HG02852 (cell line): ENCODE results near the gene MCM10.

Experiments used
- ATAC-seq: cut with Tn5 transposase; IDR thresholded peaks from one replicate; pipeline ENCODE4 v1.9.1; 2021; ENCODE audit warnings: mild to moderate bottlenecking, moderate library complexity; ENCODE audit not compliant: unreplicated experiment

MCM10 gene

GRCh38 chr10:13163859-13164258 lies 2.5 kb downstream of the MCM10 start:
- no peak for ATAC-seq

- no peak for ATAC-seq
Measured at GRCh38 chr10:13165177-13165576, 3.8 kb downstream of the MCM10 start.

- no peak for ATAC-seq
Measured at GRCh38 chr10:13167568-13167967, 6.2 kb downstream of the MCM10 start.

- no peak for ATAC-seq
Measured at GRCh38 chr10:13168781-13169180, 7.4 kb downstream of the MCM10 start.

GRCh38 chr10:13173616-13174015 lies 12.3 kb downstream of the MCM10 start:
- no peak for ATAC-seq

GRCh38 chr10:13180788-13181187 lies 19.4 kb downstream of the MCM10 start:
- peak; percentile 61 for ATAC-seq

GRCh38 chr10:13182424-13182823 lies 21.1 kb downstream of the MCM10 start:
- no peak for ATAC-seq

- ATAC-seq, result peak; percentile 68
Measured at GRCh38 chr10:13183625-13184024, 22.3 kb downstream of the MCM10 start.

GRCh38 chr10:13184276-13184675 lies 22.9 kb downstream of the MCM10 start:
- no peak for ATAC-seq

- no peak for ATAC-seq
Measured at GRCh38 chr10:13184730-13185514, 23.6 kb downstream of the MCM10 start.

GRCh38 chr10:13187135-13187534 lies 25.8 kb downstream of the MCM10 start:
- no peak for ATAC-seq

- ATAC-seq, result no peak
Measured at GRCh38 chr10:13188593-13188992, 27.2 kb downstream of the MCM10 start.

- ATAC-seq, result no peak
Measured at GRCh38 chr10:13189961-13190360, 28.6 kb downstream of the MCM10 start.

- ATAC-seq, result no peak
Measured at GRCh38 chr10:13190816-13191215, 29.5 kb downstream of the MCM10 start.

- no peak for ATAC-seq
Measured at GRCh38 chr10:13191362-13191761, 30.0 kb downstream of the MCM10 start.

- ATAC-seq, result no peak
Measured at GRCh38 chr10:13193637-13194036, 32.3 kb downstream of the MCM10 start.

- no peak for ATAC-seq
Measured at GRCh38 chr10:13195016-13195415, 33.7 kb downstream of the MCM10 start.

- no peak for ATAC-seq
Measured at GRCh38 chr10:13201132-13201531, 39.8 kb downstream of the MCM10 start.

- no peak for ATAC-seq
Measured at GRCh38 chr10:13206091-13206490, 44.7 kb downstream of the MCM10 start.

- ATAC-seq, result no peak
Measured at GRCh38 chr10:13206546-13207443, 45.4 kb downstream of the MCM10 start.

- ATAC-seq, result no peak
Measured at GRCh38 chr10:13213163-13213562, 51.8 kb downstream of the MCM10 start.

GRCh38 chr10:13218878-13219277 lies 57.5 kb downstream of the MCM10 start:
- ATAC-seq, result no peak
